ENCODE results near the gene THSD4. TPM values are rescaled to one million over a fixed set of nuclear protein-coding genes. Genes with fewer than 3 reads are reported as not detected.

Gene THSD4
- total RNA-seq, 3 donors from 2014 or later = 18.3 to 46.2 (median 27.1) TPM

DNA sequence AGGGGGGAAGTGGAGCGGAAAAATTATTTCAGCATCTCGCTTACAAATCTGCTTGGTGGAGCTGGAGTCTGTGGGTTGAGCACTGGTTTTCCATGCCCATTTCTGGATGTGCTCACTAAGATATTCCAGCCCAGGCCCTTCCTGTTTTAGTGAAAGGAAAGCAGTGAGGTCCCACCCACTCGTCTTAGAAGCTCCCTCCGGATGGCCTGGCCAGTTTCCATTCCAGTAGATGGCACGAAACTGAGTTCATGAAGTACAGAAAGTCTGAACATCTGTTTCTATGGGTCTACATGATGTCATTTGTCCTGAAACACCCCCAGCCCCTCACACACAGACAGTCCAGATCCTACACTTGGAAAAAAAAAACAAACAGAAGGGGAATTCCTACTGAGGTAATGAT, 31.9 kb upstream of the THSD4 start:
- H3K9me3 ChIP-seq = no peaks in the 10 kb centered on the region
- H3K36me3 ChIP-seq (ENCODE audit: low read depth) = no peaks in the 10 kb centered on the region
- ATAC-seq (no peak), DNase-seq (no peak)
- no peak overlapping the region for H3K4me3 ChIP-seq
- TF ChIP-seq, protein P1, sequence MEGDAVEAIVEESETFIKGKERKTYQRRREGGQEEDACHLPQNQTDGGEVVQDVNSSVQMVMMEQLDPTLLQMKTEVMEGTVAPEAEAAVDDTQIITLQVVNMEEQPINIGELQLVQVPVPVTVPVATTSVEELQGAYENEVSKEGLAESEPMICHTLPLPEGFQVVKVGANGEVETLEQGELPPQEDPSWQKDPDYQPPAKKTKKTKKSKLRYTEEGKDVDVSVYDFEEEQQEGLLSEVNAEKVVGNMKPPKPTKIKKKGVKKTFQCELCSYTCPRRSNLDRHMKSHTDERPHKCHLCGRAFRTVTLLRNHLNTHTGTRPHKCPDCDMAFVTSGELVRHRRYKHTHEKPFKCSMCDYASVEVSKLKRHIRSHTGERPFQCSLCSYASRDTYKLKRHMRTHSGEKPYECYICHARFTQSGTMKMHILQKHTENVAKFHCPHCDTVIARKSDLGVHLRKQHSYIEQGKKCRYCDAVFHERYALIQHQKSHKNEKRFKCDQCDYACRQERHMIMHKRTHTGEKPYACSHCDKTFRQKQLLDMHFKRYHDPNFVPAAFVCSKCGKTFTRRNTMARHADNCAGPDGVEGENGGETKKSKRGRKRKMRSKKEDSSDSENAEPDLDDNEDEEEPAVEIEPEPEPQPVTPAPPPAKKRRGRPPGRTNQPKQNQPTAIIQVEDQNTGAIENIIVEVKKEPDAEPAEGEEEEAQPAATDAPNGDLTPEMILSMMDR (IDR thresholded peaks at IDR 0.05) = no peak
- H3K4me1 ChIP-seq (ENCODE audit: low read depth) = peaks cover 9% of the 10 kb centered on the region
- intact Hi-C loops (cut with DNase I, micrococcal nuclease) = no loop called here

DNA sequence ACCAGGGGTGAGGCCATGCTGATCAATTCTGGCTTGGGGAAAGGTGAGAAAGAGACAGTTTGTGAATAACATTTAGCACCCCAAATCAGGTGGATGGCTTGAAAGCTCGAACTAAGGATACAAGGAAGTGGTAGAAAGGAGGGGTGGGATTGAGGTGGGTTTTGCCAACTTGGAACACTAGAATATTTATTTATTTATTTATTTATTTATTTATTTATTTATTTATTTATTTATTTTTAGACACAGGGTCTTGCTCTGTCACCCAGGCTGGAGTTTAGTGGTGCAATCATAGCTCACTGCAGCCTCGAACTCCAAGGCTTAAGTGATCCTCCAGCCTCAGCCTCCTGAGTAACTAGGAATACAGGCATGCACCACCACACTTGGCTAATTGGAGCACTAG, 31.0 kb upstream of the THSD4 start:
- TF ChIP-seq, protein P1 (IDR thresholded peaks at IDR 0.05) = no peak

DNA sequence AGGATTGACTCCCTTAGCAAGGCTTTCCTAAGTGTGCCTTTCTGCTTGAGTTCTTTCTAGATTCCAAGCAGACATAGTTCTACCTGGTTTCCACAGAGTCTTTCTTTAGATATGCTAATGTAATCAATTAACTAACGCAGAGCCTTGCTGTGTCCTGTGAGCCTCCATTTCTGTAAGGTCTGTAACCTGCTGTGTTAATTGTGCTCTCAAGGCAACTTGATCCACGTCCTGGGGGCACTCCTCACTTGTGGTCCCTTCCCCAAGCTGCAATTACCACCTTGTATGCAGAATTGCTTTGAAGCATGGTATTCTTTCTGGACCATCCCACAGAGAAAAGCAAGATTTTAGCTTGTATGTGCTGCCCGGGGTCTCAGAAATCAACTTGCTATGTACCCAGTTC, 29.5 kb upstream of the THSD4 start:
- DNase-seq (no peak), ATAC-seq (no peak)
- no peaks in the 10 kb centered on the region for H3K9me3 ChIP-seq
- H3K4me1 ChIP-seq (ENCODE audit: low read depth) = no peaks in the 10 kb centered on the region
- no peak overlapping the region for H3K4me3 ChIP-seq
- intact Hi-C loops (cut with DNase I, micrococcal nuclease) = no loop called here
- no peaks in the 10 kb centered on the region for H3K36me3 ChIP-seq (ENCODE audit: low read depth)
- TF ChIP-seq, protein P1 (IDR thresholded peaks at IDR 0.05) = no peak

More for the DNA sequence above, 31.0 kb upstream of the THSD4 start:
- ATAC-seq (no peak), DNase-seq (no peak)
- Histone ChIP-seq H3K4me1 (ENCODE audit: low read depth) (peaks cover 6% of the 10 kb centered on the region), H3K4me3 (no peak overlapping the region), H3K9me3 (no peaks in the 10 kb centered on the region), H3K36me3 (ENCODE audit: low read depth) (no peaks in the 10 kb centered on the region)
- intact Hi-C loops (cut with DNase I, micrococcal nuclease) = no loop called here

DNA sequence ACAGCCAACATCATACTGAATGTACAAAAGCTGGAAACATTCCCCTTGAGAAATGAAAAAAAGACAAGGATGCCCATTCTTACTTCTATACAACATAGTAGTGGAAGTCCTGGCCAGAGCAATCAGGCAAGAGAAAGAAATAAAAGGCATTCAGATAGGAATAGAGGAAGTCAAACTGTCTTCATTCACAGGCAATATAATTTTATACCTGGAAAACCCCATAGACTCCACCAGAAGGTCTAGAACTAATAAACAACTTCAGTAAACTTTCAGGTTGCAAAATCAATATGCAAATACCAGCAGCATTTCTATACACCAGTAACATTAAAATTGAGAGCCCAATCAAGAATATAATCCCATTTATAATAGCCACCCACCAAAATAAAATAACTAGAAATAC, 27.1 kb upstream of the THSD4 start:
- ATAC-seq (peak; percentile 61), DNase-seq (no peak)
- intact Hi-C loops (cut with DNase I, micrococcal nuclease) = no loop called here
- TF ChIP-seq, protein P1 (IDR thresholded peaks at IDR 0.05) = no peak
- no peaks in the 10 kb centered on the region for H3K4me1 ChIP-seq (ENCODE audit: low read depth)
- H3K4me3 ChIP-seq = no peak overlapping the region
- no peaks in the 10 kb centered on the region for H3K9me3 ChIP-seq
- H3K36me3 ChIP-seq (ENCODE audit: low read depth) = no peaks in the 10 kb centered on the region

DNA sequence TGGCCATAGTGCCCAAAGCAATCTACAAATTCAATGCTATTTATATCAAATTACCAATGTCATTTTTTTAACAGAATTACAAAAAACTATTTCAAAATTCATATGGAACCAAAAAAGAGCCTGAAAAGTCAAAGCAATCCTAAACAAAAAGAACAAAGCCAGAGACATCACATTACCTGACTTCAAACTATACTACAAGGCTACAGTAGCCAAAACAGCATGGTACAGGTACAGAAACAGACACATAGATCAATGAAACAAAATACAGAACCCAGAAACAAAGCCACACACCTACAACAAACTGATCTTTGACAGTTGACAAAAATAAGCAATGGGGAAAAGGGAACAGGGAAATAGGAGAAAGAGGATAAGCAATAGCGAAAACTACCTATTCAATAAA, 26.6 kb upstream of the THSD4 start:
- H3K36me3 ChIP-seq (ENCODE audit: low read depth) = no peaks in the 10 kb centered on the region

More for the DNA sequence above, 26.6 kb upstream of the THSD4 start:
- no peak for ATAC-seq
- TF ChIP-seq, protein P1 (IDR thresholded peaks at IDR 0.05) = no peak
- DNase-seq = no peak
- no peaks in the 10 kb centered on the region for H3K4me1 ChIP-seq (ENCODE audit: low read depth)
- no peaks in the 10 kb centered on the region for H3K9me3 ChIP-seq
- H3K4me3 ChIP-seq = no peak overlapping the region
- intact Hi-C loops (cut with DNase I, micrococcal nuclease) = no loop called here

All from mucosa of descending colon (tissue), 3 donors.